Ectodermal cell (in vitro differentiated cells): Measurements from ENCODE around the gene EFCAB6.

ENCODE experiments used
- H3K27ac ChIP-seq: 2 replicates; pipeline ENCODE4 v1.7.0; 2013; ENCODE audit warnings: mild to moderate bottlenecking, low read depth, low read length; ENCODE audit not compliant: insufficient read depth, poor library complexity, severe bottlenecking
- H3K27me3 ChIP-seq: 2 replicates; pipeline ENCODE4 v1.7.0; 2013; ENCODE audit warnings: mild to moderate bottlenecking, low read length; ENCODE audit not compliant: insufficient read depth, control insufficient read depth, poor library complexity, severe bottlenecking
- H3K36me3 ChIP-seq: one replicate; pipeline ENCODE4 v1.7.0; 2013; ENCODE audit warnings: low read length; ENCODE audit not compliant: control insufficient read depth, insufficient read depth
- H3K4me1 ChIP-seq: one replicate; pipeline ENCODE4 v1.7.0; 2013; ENCODE audit warnings: low read length; ENCODE audit not compliant: control insufficient read depth, insufficient read depth
- H3K4me3 ChIP-seq: 2 replicates; pipeline ENCODE4 v1.7.0; 2013; ENCODE audit warnings: low read depth, low read length, control low read depth; ENCODE audit not compliant: insufficient read depth
- H3K9me3 ChIP-seq: 2 replicates; pipeline ENCODE4 v1.7.0; 2013; ENCODE audit warnings: mild to moderate bottlenecking, low read length, moderate library complexity; ENCODE audit not compliant: control insufficient read depth
- WGBS, 2 experiments: methylation state at CpG; one replicate each; pipeline ENCODE4 v1.1.7; 2013; ENCODE audit warnings: missing lambda C conversion rate in 2 of 2; 5-methylcytosine and 5-hydroxymethylcytosine counted together

Gene EFCAB6

GRCh38 chr22:43533656-43534428, 278.3 kb downstream of the EFCAB6 start:
- WGBS, 2 experiments = 94 to 96% methylated on average over 10 of the region's 10 CpGs
- Histone ChIP-seq H3K27me3 (no peaks in the 10 kb centered on the region), H3K4me1 (no peaks in the 10 kb centered on the region), H3K36me3 (no peaks in the 10 kb centered on the region), H3K9me3 (no peaks in the 10 kb centered on the region), H3K4me3 (no peak overlapping the region), H3K27ac (no peak overlapping the region)

- no peak overlapping the region for H3K27ac ChIP-seq
- WGBS, 2 experiments = 94 to 98% methylated on average over 3 of the region's 3 CpGs
- no peak overlapping the region for H3K4me3 ChIP-seq
- no peaks in the 10 kb centered on the region for H3K9me3 ChIP-seq
- H3K4me1 ChIP-seq = no peaks in the 10 kb centered on the region
- no peaks in the 10 kb centered on the region for H3K27me3 ChIP-seq
- no peaks in the 10 kb centered on the region for H3K36me3 ChIP-seq
Observed at GRCh38 chr22:43533156-43533530, 279.0 kb downstream of the EFCAB6 start.

GRCh38 chr22:43532301-43533155, 279.6 kb downstream of the EFCAB6 start:
- Histone ChIP-seq H3K27ac (no peak overlapping the region), H3K4me1 (no peaks in the 10 kb centered on the region), H3K27me3 (no peaks in the 10 kb centered on the region), H3K36me3 (no peaks in the 10 kb centered on the region), H3K4me3 (no peak overlapping the region), H3K9me3 (no peaks in the 10 kb centered on the region)
- 93 to 95% methylated on average over 17 of the region's 17 CpGs for WGBS, 2 experiments

GRCh38 chr22:43531651-43532050, 280.5 kb downstream of the EFCAB6 start:
- Histone ChIP-seq H3K27me3 (no peaks in the 10 kb centered on the region), H3K4me1 (no peaks in the 10 kb centered on the region), H3K9me3 (no peaks in the 10 kb centered on the region), H3K4me3 (no peak overlapping the region), H3K36me3 (no peaks in the 10 kb centered on the region), H3K27ac (no peak overlapping the region)
- 81 to 93% methylated on average over 4 of the region's 4 CpGs for WGBS, 2 experiments

DNA sequence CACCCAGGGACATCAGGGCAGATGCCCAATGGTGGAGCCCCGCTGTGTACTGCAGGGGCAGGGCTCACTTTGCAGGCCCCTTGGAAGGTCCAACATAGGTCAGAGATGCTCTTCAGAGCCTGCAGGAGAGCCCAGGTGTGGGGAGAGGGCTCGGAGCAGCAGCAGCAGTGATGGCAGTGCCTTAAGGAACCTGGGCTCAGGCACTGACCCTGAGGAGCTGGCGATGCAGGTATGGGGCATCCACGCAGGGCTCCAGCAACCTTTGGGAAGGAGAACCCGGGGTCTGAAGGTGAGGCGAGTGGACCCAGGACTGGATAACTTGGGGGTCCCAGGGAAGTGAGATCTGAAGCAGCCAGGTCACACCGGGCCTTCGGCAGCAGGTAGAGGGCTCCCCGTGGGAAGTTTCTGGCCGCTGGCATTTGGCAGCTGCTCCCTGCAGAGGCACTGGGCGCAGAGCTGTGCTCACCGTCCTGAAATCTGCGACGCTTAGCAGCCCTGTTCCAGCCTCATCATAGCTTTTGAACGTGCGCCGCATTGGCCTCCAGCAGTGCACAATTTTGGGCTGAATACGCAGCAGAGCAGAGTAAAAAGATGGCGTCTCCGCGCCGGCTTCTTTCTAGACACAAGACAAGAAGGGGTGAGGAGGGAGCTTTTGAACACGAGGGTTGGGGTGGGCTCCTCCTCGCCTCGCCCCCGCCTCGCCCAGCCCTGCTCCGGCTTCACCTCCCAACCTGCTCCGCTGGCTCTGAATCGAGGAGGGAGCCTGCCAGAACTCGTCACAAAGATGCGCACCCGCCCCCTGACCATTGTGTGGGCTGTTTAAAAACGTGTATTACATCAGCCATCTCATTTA, 281.5 kb downstream of the EFCAB6 start:
- H3K27me3 ChIP-seq = no peaks in the 10 kb centered on the region
- H3K4me3 ChIP-seq = no peak overlapping the region
- H3K27ac ChIP-seq = no peak overlapping the region
- H3K4me1 ChIP-seq = no peaks in the 10 kb centered on the region
- 88 to 89% methylated on average over 34 of the region's 34 CpGs for WGBS, 2 experiments
- H3K36me3 ChIP-seq = no peaks in the 10 kb centered on the region
- H3K9me3 ChIP-seq = no peaks in the 10 kb centered on the region

DNA sequence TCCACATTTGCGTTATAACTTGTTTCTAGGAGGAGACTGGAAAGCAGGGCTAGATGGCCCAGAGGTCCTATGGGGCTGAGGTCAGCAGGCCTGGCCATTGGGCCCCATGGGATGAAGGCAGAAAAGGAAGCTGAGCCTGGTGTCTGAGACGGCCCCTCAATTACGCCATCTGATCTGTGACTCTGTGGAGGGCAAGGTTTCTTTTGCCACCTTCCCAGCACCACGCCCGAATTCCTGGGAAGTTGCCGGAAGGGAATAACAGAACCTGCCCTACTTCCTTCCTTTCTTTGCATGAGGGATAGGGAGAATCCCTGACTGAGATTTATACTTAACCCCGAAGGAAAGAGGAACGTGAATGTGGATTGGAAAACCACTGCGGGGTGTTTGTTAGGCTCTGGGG, 282.2 kb downstream of the EFCAB6 start:
- Histone ChIP-seq H3K4me1 (no peaks in the 10 kb centered on the region), H3K4me3 (no peak overlapping the region), H3K27ac (no peak overlapping the region), H3K36me3 (no peaks in the 10 kb centered on the region), H3K9me3 (no peaks in the 10 kb centered on the region), H3K27me3 (no peaks in the 10 kb centered on the region)
- 94 to 97% methylated on average over 9 of the region's 9 CpGs for WGBS, 2 experiments

DNA sequence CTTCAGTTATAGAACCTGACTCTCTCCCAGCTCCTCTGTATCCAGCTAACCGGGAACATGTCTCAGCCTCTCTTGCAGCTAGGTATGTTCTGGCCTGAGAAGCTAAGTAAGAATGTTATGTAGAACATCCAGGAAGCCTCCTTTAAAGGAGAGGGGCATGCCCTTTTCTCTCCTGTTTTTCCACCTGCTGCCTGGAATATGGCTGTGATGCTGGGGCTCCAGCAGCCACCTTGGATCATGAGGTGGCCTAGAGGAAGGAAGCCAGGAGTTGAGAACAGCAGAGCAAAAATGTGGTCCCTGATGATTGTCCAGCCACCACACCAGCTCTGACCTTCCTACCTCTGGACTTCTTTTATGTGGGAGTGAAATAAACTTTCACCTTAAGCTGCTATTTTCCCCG, 282.6 kb downstream of the EFCAB6 start:
- Histone ChIP-seq H3K9me3 (no peaks in the 10 kb centered on the region), H3K27me3 (no peaks in the 10 kb centered on the region), H3K27ac (no peak overlapping the region), H3K4me3 (no peak overlapping the region), H3K36me3 (no peaks in the 10 kb centered on the region), H3K4me1 (no peaks in the 10 kb centered on the region)
- WGBS, 2 experiments = 80 to 100% methylated on average over 1 to 2 of the region's 2 CpGs

DNA sequence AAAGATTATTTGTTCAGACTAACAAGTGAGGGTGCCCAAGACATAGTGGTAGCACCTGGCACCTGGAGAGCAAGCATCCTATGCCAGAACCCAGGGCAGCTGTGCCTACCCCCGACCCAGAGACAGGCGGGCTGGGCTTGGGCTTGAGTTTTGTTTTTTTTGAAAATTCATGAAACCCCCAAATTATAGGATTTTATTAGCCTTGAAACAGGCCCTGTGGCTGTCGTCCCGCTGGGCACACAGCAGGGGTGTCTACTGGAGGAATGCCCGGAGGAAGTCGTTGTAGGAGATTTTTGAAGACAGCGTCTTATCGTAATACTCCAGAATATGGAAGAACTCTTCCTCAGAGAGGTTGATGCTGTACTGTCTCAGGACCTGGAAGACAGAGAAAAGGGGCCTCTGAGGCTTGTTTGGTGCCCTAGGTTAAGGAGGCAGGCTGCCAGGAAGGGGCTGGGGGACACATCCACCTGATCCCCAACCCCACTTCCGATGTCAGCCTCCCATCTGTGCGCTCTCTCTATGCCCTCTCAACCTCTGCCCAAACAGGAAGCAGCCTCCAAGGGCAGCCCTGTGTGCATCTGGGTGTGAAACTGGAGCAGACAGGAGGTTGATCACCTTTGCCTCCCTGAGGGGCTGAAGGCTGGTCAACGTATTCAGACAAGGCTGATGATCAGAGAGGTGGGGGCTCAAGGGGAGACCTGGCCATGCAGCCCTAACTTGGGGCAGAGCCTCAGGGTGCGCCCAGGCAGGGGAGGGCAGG, 283.3 kb downstream of the EFCAB6 start:
- WGBS, 2 experiments = 82 to 84% methylated on average over 12 of the region's 12 CpGs

DNA sequence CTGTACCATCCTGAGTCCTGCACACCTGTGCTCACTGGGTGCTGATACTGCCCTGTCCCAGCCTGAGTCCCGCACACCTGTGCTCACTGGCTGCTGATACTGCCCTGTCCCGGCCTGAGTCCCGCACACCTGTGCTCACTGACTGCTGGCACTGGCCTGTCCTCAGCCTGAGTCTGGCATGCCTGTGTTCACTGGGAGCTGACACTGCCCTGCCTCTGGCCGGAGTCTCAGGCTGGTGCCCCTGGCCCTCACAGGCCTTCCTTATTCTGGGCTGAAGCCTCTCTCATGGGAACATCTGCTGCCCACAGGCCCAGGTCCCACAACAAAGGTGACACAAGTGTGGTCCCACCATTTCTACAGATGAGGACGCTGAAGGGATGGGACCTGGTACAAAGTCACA, 285.2 kb downstream of the EFCAB6 start:
- no peaks in the 10 kb centered on the region for H3K9me3 ChIP-seq
- WGBS, 2 experiments = 93 to 94% methylated on average over 5 of the region's 5 CpGs
- no peak overlapping the region for H3K27ac ChIP-seq
- no peaks in the 10 kb centered on the region for H3K36me3 ChIP-seq
- no peak overlapping the region for H3K4me3 ChIP-seq
- no peaks in the 10 kb centered on the region for H3K27me3 ChIP-seq
- no peaks in the 10 kb centered on the region for H3K4me1 ChIP-seq

More for the DNA sequence above, 283.3 kb downstream of the EFCAB6 start:
- no peaks in the 10 kb centered on the region for H3K4me1 ChIP-seq
- no peak overlapping the region for H3K27ac ChIP-seq
- H3K4me3 ChIP-seq = no peak overlapping the region
- H3K27me3 ChIP-seq = no peaks in the 10 kb centered on the region
- H3K36me3 ChIP-seq = no peaks in the 10 kb centered on the region
- H3K9me3 ChIP-seq = no peaks in the 10 kb centered on the region
